MM.1S (cell line): ENCODE results near the gene ADAMTS12.

Experiments
- EZH2 ChIP-seq: fragments of 300-600 bp; sonication (generic); optimal IDR thresholded peaks from 2 replicates; pipeline ENCODE3; 2017; ENCODE audit warnings: low read depth, mild to moderate bottlenecking, antibody characterized with exemption, low read length, mixed read lengths
- TF ChIP-seq, protein P1 (sequence below): fragments of 300-600 bp; sonication (generic); IDR thresholded peaks from 2 replicates; pipeline ENCODE4 v1.5.1; 2016; ENCODE audit warnings: antibody characterized with exemption, low read length, mixed read lengths

- TF ChIP-seq, protein P1, sequence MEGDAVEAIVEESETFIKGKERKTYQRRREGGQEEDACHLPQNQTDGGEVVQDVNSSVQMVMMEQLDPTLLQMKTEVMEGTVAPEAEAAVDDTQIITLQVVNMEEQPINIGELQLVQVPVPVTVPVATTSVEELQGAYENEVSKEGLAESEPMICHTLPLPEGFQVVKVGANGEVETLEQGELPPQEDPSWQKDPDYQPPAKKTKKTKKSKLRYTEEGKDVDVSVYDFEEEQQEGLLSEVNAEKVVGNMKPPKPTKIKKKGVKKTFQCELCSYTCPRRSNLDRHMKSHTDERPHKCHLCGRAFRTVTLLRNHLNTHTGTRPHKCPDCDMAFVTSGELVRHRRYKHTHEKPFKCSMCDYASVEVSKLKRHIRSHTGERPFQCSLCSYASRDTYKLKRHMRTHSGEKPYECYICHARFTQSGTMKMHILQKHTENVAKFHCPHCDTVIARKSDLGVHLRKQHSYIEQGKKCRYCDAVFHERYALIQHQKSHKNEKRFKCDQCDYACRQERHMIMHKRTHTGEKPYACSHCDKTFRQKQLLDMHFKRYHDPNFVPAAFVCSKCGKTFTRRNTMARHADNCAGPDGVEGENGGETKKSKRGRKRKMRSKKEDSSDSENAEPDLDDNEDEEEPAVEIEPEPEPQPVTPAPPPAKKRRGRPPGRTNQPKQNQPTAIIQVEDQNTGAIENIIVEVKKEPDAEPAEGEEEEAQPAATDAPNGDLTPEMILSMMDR, result no peak
- TF ChIP-seq EZH2, result no peak
These were observed 234.6 kb downstream of the ADAMTS12 start for GRCh38 chr5:33657176-33657575.
